Right lobe of liver (tissue), 4 donors: Measurements from ENCODE around the gene UQCRC2.

Source experiments
- CTCF ChIP-seq, 4 donors: fragments of 200-600 bp in 3 of 4; fragments of 450-650 bp in 1 of 4; IDR thresholded peaks; one replicate each; pipeline versions ENCODE4 v1.5.1 to v1.8.0; 2016 to 2022; ENCODE audit warnings: antibody characterized with exemption in 4 of 4, mild to moderate bottlenecking in 2 of 4
- POLR2A ChIP-seq: fragments of 450-650 bp; IDR thresholded peaks from one replicate; pipeline ENCODE4 v1.6.1; 2017; ENCODE audit warnings: antibody characterized with exemption, mild to moderate bottlenecking
- donor health status: DM: no; HTN: no; CAD: no.
- donor health status: DM: no; HTN: no; CAD: no.
- donor health status: DM: no; HTN: yes; CAD: no.

GRCh38 chr16:21985524-21985923, 32.4 kb downstream of the UQCRC2 start:
- TF ChIP-seq CTCF (IDR thresholded peaks at IDR 0.05) (no peak), POLR2A (no peak)
